NCI-H1694 treated with DMSO at 0.1 percent for 48 hours (cell line): ENCODE results near the gene PTPMT1.
A peak's percentile ranks its signal among the peaks of the same experiment; 100 is the strongest.

Experiments used
- DNase-seq: peaks from one replicate; lab custom pipeline; 2025; lab: John Stamatoyannopoulos, UW

The PTPMT1 gene

GRCh38 chr11:47578524-47579494 lies 13.4 kb downstream of the PTPMT1 start, which contains the start of the genes KBTBD4 and NDUFS3:
TSS of gene KBTBD4 (minus strand) at chr11:47578970. CDS start at chr11:47578951, 19 bp downstream.
TSS of gene NDUFS3 (plus strand) at chr11:47579074. CDS start at chr11:47579092, 18 bp downstream.
- peak; percentile 70 for DNase-seq

- DNase-seq = no peak
These were observed 18.4 kb downstream of the PTPMT1 start for GRCh38 chr11:47583844-47584243.

GRCh38 chr11:47586098-47586855 lies 20.9 kb downstream of the PTPMT1 start, which contains the start of gene FAM180B:
TSS of gene FAM180B (plus strand) at chr11:47586678. CDS start at chr11:47586769, 91 bp downstream.
- no peak for DNase-seq

GRCh38 chr11:47587039-47587716 lies 21.8 kb downstream of the PTPMT1 start:
- DNase-seq = no peak

- DNase-seq = no peak
These were observed 22.4 kb downstream of the PTPMT1 start for GRCh38 chr11:47587723-47588326.

- DNase-seq = no peak
These were observed 23.7 kb downstream of the PTPMT1 start for GRCh38 chr11:47589118-47589517.

GRCh38 chr11:47589584-47589976 lies 24.2 kb downstream of the PTPMT1 start:
- no peak for DNase-seq

- no peak for DNase-seq
These were observed 24.8 kb downstream of the PTPMT1 start for GRCh38 chr11:47589977-47590861.

- no peak for DNase-seq
These were observed 26.4 kb downstream of the PTPMT1 start for GRCh38 chr11:47591764-47592163.

- no peak for DNase-seq
These were observed 26.9 kb downstream of the PTPMT1 start for GRCh38 chr11:47592251-47592650.

GRCh38 chr11:47592970-47593369 lies 27.6 kb downstream of the PTPMT1 start:
- DNase-seq = no peak

- no peak for DNase-seq
These were observed 28.1 kb downstream of the PTPMT1 start for GRCh38 chr11:47593492-47593933.

GRCh38 chr11:47593934-47594855 lies 28.8 kb downstream of the PTPMT1 start, which contains the start of gene C1QTNF4:
TSS of gene C1QTNF4 (minus strand) at chr11:47594411. CDS start at chr11:47590810, 3,601 bp downstream.
- no peak for DNase-seq

- DNase-seq = no peak
These were observed 29.6 kb downstream of the PTPMT1 start for GRCh38 chr11:47595029-47595428.

GRCh38 chr11:47595967-47596366 lies 30.6 kb downstream of the PTPMT1 start:
- DNase-seq = no peak

GRCh38 chr11:47599902-47600301 lies 34.5 kb downstream of the PTPMT1 start:
- no peak for DNase-seq

GRCh38 chr11:47603295-47603694 lies 37.9 kb downstream of the PTPMT1 start:
- no peak for DNase-seq

GRCh38 chr11:47605921-47606320 lies 40.5 kb downstream of the PTPMT1 start:
- DNase-seq = no peak

- no peak for DNase-seq
These were observed 41.3 kb downstream of the PTPMT1 start for GRCh38 chr11:47606731-47607130.
